Neuron (in vitro differentiated cells): ENCODE measurements around the gene OR2AP1.

Experiments
- H2AFZ ChIP-seq: one replicate; pipeline ENCODE4 v1.6.1; 2013; ENCODE audit warnings: low read depth, mild to moderate bottlenecking, inconsistent platforms, low read length, moderate library complexity
- H3K27me3 ChIP-seq: one replicate; pipeline ENCODE4 v1.6.1; 2013; ENCODE audit warnings: low read length; ENCODE audit not compliant: insufficient read depth
- H3K36me3 ChIP-seq: one replicate; pipeline ENCODE4 v1.6.1; 2013; ENCODE audit warnings: low read length; ENCODE audit not compliant: insufficient read depth
- H3K4me1 ChIP-seq: one replicate; pipeline ENCODE4 v1.6.1; 2013; ENCODE audit warnings: low read length; ENCODE audit not compliant: insufficient read depth
- H3K4me3 ChIP-seq: 2 replicates; pipeline ENCODE4 v1.5.1; 2013; ENCODE audit warnings: mild to moderate bottlenecking, low read length, moderate library complexity
- H3K9me3 ChIP-seq: one replicate; pipeline ENCODE4 v1.6.1; 2013; ENCODE audit warnings: low read length

OR2AP1 gene

GRCh38 chr12:55619354-55620138, 47.3 kb downstream of the OR2AP1 start:
- Histone ChIP-seq H3K27me3 (no peaks in the 10 kb centered on the region), H3K9me3 (peaks cover 3% of the 10 kb centered on the region), H2AFZ (no peak overlapping the region)

DNA sequence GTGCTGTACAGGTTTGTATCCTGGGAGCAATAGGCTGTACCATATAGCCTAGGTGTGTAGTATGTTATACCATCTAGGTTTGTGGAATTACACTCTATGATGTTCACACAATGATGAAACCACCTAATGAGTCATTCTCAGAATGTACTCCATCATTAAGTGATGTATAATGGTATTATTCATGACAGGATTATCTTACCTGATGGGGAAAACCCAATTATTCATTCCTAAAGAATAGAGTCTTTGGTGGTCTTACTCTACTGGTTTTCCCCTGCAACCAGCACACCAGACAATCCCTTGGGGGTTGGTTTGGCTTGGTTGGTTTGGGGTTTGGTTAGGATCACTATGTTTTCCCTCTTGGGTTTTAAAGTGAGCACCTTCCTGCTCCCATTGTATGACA, 51.8 kb downstream of the OR2AP1 start:
- Histone ChIP-seq H3K9me3 (no peaks in the 10 kb centered on the region), H3K36me3 (no peaks in the 10 kb centered on the region), H3K27me3 (no peaks in the 10 kb centered on the region), H3K4me1 (no peaks in the 10 kb centered on the region), H3K4me3 (no peak overlapping the region), H2AFZ (no peak overlapping the region)

More at GRCh38 chr12:55619354-55620138, 47.3 kb downstream of the OR2AP1 start:
- Histone ChIP-seq H3K4me3 (no peak overlapping the region), H3K36me3 (no peaks in the 10 kb centered on the region), H3K4me1 (no peaks in the 10 kb centered on the region)
